HEK293 (cell line): Measurements from ENCODE around the gene ERRFI1.

Experiments
- EGR2 ChIP-seq: fragments of 450-650 bp; formaldehyde crosslinking; IDR thresholded peaks from 2 replicates; pipeline ENCODE4 v1.5.1; 2016; ENCODE audit warnings: low read depth, missing biosample characterization, missing genetic modification characterization
- KLF16 ChIP-seq: fragments of 450-650 bp; formaldehyde crosslinking; IDR thresholded peaks from 2 replicates; pipeline ENCODE4 v1.5.1; 2017; ENCODE audit warnings: missing biosample characterization, missing genetic modification characterization
- WT1 ChIP-seq: fragments of 450-650 bp; formaldehyde crosslinking; IDR thresholded peaks from 2 replicates; pipeline ENCODE4 v1.5.1; 2016; ENCODE audit warnings: missing biosample characterization, missing genetic modification characterization
- ZNF114 ChIP-seq: fragments of 450-650 bp; formaldehyde crosslinking; IDR thresholded peaks from 2 replicates; pipeline ENCODE4 v1.5.0; 2017; ENCODE audit warnings: missing biosample characterization, missing genetic modification characterization
- ZNF2 ChIP-seq: fragments of 450-650 bp; formaldehyde crosslinking; IDR thresholded peaks from 2 replicates; pipeline ENCODE4 v1.5.1; 2016; ENCODE audit warnings: missing biosample characterization, missing genetic modification characterization
- ZNF302 ChIP-seq: fragments of 450-650 bp; formaldehyde crosslinking; IDR thresholded peaks from 2 replicates; pipeline ENCODE4 v1.5.1; 2016; ENCODE audit warnings: missing biosample characterization, missing genetic modification characterization, low read depth
- ZNF335 ChIP-seq: fragments of 450-650 bp; formaldehyde crosslinking; conservative IDR thresholded peaks from 2 replicates; pipeline ENCODE4 v1.5.1; 2016; ENCODE audit warnings: missing biosample characterization, missing genetic modification characterization
- ZNF529 ChIP-seq: fragments of 450-650 bp; formaldehyde crosslinking; IDR thresholded peaks from 2 replicates; pipeline ENCODE4 v1.5.1; 2017; ENCODE audit warnings: missing genetic modification characterization, missing biosample characterization; ENCODE audit not compliant: insufficient replicate concordance
- ZNF768 ChIP-seq: fragments of 450-650 bp; formaldehyde crosslinking; IDR thresholded peaks from 2 replicates; pipeline ENCODE4 v1.5.1; 2018; ENCODE audit warnings: missing biosample characterization, mild to moderate bottlenecking, missing genetic modification characterization
- ZNF777 ChIP-seq: fragments of 450-650 bp; formaldehyde crosslinking; IDR thresholded peaks from 2 replicates; pipeline ENCODE4 v1.5.1; 2017; ENCODE audit warnings: missing biosample characterization, missing genetic modification characterization, borderline replicate concordance
- ZNF837 ChIP-seq: fragments of 450-650 bp; formaldehyde crosslinking; IDR thresholded peaks from 2 replicates; pipeline ENCODE4 v1.5.1; 2016; ENCODE audit warnings: missing biosample characterization, missing genetic modification characterization
- ZNF843 ChIP-seq: fragments of 450-650 bp; formaldehyde crosslinking; IDR thresholded peaks from 2 replicates; pipeline ENCODE4 v1.5.1; 2016; ENCODE audit warnings: missing biosample characterization, missing genetic modification characterization
- TF ChIP-seq, protein P1 (sequence below): fragments of 450-650 bp; formaldehyde crosslinking; IDR thresholded peaks from 2 replicates; pipeline ENCODE4 v1.5.1; 2016; ENCODE audit warnings: missing biosample characterization, missing genetic modification characterization, borderline replicate concordance
- TF ChIP-seq, protein P2 (sequence below): fragments of 450-650 bp; formaldehyde crosslinking; IDR thresholded peaks from 2 replicates; pipeline ENCODE4 v1.5.1; 2016; ENCODE audit warnings: missing biosample characterization, missing genetic modification characterization
- TF ChIP-seq, protein P3 (sequence below): fragments of 450-650 bp; IDR thresholded peaks from 2 replicates; pipeline ENCODE4 v1.5.1; 2018; ENCODE audit warnings: missing biosample characterization, missing genetic modification characterization

ERRFI1 gene

DNA sequence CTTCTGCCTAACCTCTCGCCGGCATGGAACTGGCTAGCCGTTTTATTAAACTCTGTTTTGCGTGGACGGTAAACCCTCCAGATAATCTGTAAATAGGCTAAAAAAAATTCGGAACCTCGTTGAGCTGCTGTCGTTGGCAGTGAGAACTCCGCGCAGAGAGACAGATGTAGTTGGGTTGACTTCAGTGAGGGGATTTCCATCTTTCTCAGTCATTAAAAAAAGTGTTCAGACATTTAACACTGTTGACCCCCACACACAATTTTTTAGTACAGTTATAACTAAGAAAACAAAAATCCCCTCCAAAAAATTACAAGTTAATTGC is 64.1 kb downstream of the ERRFI1 start (continued):
- TF ChIP-seq, protein P1, sequence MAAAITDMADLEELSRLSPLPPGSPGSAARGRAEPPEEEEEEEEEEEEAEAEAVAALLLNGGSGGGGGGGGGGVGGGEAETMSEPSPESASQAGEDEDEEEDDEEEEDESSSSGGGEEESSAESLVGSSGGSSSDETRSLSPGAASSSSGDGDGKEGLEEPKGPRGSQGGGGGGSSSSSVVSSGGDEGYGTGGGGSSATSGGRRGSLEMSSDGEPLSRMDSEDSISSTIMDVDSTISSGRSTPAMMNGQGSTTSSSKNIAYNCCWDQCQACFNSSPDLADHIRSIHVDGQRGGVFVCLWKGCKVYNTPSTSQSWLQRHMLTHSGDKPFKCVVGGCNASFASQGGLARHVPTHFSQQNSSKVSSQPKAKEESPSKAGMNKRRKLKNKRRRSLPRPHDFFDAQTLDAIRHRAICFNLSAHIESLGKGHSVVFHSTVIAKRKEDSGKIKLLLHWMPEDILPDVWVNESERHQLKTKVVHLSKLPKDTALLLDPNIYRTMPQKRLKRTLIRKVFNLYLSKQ: no peak
- TF ChIP-seq ZNF777 (tag by site-specific recombination) (no peak), ZNF837 (no peak), ZNF529 (no peak), ZNF2 (tag by site-specific recombination) (0 out of 2 replicates have a peak, but pooled peaks have one; percentile 6), WT1 (tag by site-specific recombination) (no peak), ZNF843 (tag by site-specific recombination) (no peak), ZNF768 (tag by site-specific recombination) (no peak), ZNF114 (tag by site-specific recombination) (no peak), ZNF335 (tag by site-specific recombination) (peak; percentile 36), KLF16 (no peak), EGR2 (no peak), ZNF302 (no peak)
- TF ChIP-seq, protein P2, sequence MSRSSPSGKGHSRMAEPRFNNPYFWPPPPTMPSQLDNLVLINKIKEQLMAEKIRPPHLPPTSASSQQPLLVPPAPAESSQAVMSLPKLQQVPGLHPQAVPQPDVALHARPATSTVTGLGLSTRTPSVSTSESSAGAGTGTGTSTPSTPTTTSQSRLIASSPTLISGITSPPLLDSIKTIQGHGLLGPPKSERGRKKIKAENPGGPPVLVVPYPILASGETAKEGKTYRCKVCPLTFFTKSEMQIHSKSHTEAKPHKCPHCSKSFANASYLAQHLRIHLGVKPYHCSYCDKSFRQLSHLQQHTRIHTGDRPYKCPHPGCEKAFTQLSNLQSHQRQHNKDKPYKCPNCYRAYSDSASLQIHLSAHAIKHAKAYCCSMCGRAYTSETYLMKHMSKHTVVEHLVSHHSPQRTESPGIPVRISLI: no peak
- TF ChIP-seq, protein P3, sequence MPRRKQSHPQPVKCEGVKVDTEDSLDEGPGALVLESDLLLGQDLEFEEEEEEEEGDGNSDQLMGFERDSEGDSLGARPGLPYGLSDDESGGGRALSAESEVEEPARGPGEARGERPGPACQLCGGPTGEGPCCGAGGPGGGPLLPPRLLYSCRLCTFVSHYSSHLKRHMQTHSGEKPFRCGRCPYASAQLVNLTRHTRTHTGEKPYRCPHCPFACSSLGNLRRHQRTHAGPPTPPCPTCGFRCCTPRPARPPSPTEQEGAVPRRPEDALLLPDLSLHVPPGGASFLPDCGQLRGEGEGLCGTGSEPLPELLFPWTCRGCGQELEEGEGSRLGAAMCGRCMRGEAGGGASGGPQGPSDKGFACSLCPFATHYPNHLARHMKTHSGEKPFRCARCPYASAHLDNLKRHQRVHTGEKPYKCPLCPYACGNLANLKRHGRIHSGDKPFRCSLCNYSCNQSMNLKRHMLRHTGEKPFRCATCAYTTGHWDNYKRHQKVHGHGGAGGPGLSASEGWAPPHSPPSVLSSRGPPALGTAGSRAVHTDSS: no peak
